SK-N-MC (cell line): ENCODE measurements around the gene GCC1.

Source experiments
- DNase-seq: peaks from one replicate; pipeline ENCODE4 v3.0.0-alpha.2; 2011; ENCODE audit warnings: low read depth, low spot score
- H3K27ac ChIP-seq: fragments of 200-600 bp; sonication (generic); 2 replicates; pipeline ENCODE4 v1.5.1; 2016; ENCODE audit warnings: mixed run types
- H3K36me3 ChIP-seq: fragments of 200-600 bp; sonication (generic); 2 replicates; pipeline ENCODE4 v1.6.1; 2017; ENCODE audit warnings: antibody characterized with exemption, low read length, mixed read lengths; ENCODE audit not compliant: insufficient read depth
- H3K4me3 ChIP-seq: fragments of 200-600 bp; sonication (generic); 2 replicates; pipeline ENCODE4 v1.5.1; 2016
- H3K9ac ChIP-seq: fragments of 200-600 bp; sonication (generic); 2 replicates; pipeline ENCODE4 v1.8.0; 2017; ENCODE audit warnings: mixed run types, mixed read lengths; ENCODE audit not compliant: insufficient read length
- H3K9me3 ChIP-seq: fragments of 200-600 bp; sonication (generic); 2 replicates; pipeline ENCODE4 v1.6.1; 2017; ENCODE audit warnings: low read depth, mild to moderate bottlenecking, antibody characterized with exemption, low read length, moderate library complexity, mixed read lengths
- EZH2 ChIP-seq: fragments of 200-600 bp; sonication (generic); IDR thresholded peaks from one replicate; pipeline ENCODE4 v1.6.1; 2017; ENCODE audit warnings: antibody characterized with exemption
- FOXP2 ChIP-seq: optimal IDR thresholded peaks from 2 replicates; pipeline ENCODE3; 2011; ENCODE audit warnings: mild to moderate bottlenecking, moderate library complexity; ENCODE audit not compliant: insufficient read depth; ENCODE audit errors: extremely low read length, control extremely low read depth
- POLR2AphosphoS5 ChIP-seq: IDR thresholded peaks from 2 replicates; pipeline ENCODE4 v1.6.1; 2012; ENCODE audit warnings: mild to moderate bottlenecking, low read depth, low read length, borderline replicate concordance

The GCC1 gene

DNA sequence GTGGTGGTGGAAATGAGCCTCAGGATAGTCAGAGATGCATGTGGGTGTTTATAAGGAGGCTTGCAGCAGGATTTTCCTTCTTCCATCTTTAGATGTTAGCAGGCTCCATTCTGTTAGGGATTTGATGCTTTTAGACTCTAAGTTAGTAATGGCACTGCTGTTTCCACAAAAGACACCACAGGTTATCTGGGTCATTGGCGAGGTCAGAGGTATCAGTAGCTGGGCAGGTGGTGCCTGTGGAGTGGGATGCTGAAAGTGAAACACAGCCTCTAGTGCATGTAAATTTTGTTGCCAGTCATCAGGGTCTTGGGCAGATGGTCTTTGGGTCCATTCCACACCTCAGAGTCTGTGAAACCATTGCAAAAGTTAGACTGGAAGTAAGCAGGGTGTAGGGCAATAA, 33.4 kb upstream of the GCC1 start:
- Histone ChIP-seq H3K9me3 (no peaks in the 10 kb centered on the region), H3K27ac (no peak overlapping the region), H3K36me3 (no peaks in the 10 kb centered on the region), H3K9ac (no peak overlapping the region), H3K4me3 (no peak overlapping the region)
- TF ChIP-seq POLR2AphosphoS5 (no peak), EZH2 (no peak), FOXP2 (no peak)
- no peak for DNase-seq

DNA sequence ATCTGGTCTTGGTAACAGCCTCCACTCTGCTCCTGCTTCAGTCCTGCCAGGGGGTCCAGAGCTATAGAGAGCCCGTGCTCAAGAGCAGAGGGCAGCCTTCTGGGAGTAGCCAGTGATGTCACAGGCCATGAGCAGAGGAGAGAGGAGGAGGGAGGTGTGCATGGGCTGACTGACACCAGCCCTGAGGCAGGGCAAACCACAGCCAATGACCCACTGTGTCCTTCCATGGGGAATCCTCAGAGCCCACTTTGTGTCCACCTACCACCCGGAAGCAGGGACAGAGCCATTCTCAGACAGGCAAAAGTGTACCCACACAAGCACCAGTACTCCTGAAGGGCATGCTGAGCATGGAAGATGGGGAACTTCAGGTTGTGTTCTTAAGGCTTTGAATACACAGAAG, 32.6 kb upstream of the GCC1 start, which contains the start of gene PAX4:
PAX4 (minus strand) TSS at position 101 of the 400 bp plus-strand sequence. CDS start 2,214 bp downstream, outside the sequence.
- Histone ChIP-seq H3K36me3 (no peaks in the 10 kb centered on the region), H3K9ac (no peak within 1 kb of the TSS), H3K27ac (no peak within 1 kb of the TSS), H3K9me3 (no peaks in the 10 kb centered on the region), H3K4me3 (no peak within 1 kb of the TSS)
- no peak for TF ChIP-seq EZH2
- TF ChIP-seq FOXP2 = no peak
- no peak for TF ChIP-seq POLR2AphosphoS5
- no peak for DNase-seq

- no peak for DNase-seq
- H3K9ac ChIP-seq = no peak overlapping the region
- no peak overlapping the region for H3K4me3 ChIP-seq
- no peak for TF ChIP-seq EZH2
- no peak for TF ChIP-seq FOXP2
- no peak for TF ChIP-seq POLR2AphosphoS5
- H3K27ac ChIP-seq = no peak overlapping the region
- no peaks in the 10 kb centered on the region for H3K36me3 ChIP-seq
- no peaks in the 10 kb centered on the region for H3K9me3 ChIP-seq
Observed at GRCh38 chr7:127616724-127617123, 31.3 kb upstream of the GCC1 start.

GRCh38 chr7:127612263-127612662, 26.9 kb upstream of the GCC1 start:
- Histone ChIP-seq H3K4me3 (no peak overlapping the region), H3K9ac (no peak overlapping the region), H3K9me3 (no peaks in the 10 kb centered on the region), H3K36me3 (no peaks in the 10 kb centered on the region), H3K27ac (no peak overlapping the region)
- DNase-seq = no peak
- TF ChIP-seq FOXP2 (no peak), EZH2 (no peak), POLR2AphosphoS5 (no peak)

GRCh38 chr7:127609297-127609696, 23.9 kb upstream of the GCC1 start:
- Histone ChIP-seq H3K4me3 (no peak overlapping the region), H3K27ac (no peak overlapping the region), H3K9ac (no peak overlapping the region)

GRCh38 chr7:127608446-127608845, 23.1 kb upstream of the GCC1 start:
- H3K9me3 ChIP-seq = no peaks in the 10 kb centered on the region
- no peak overlapping the region for H3K9ac ChIP-seq
- TF ChIP-seq EZH2 = no peak
- TF ChIP-seq POLR2AphosphoS5 = no peak
- no peak for TF ChIP-seq FOXP2
- no peak overlapping the region for H3K27ac ChIP-seq
- no peaks in the 10 kb centered on the region for H3K36me3 ChIP-seq
- no peak overlapping the region for H3K4me3 ChIP-seq
- DNase-seq = no peak

More at GRCh38 chr7:127609297-127609696, 23.9 kb upstream of the GCC1 start:
- Histone ChIP-seq H3K9me3 (no peaks in the 10 kb centered on the region), H3K36me3 (no peaks in the 10 kb centered on the region)
- no peak for DNase-seq
- TF ChIP-seq FOXP2 (no peak), EZH2 (no peak), POLR2AphosphoS5 (no peak)

GRCh38 chr7:127600885-127601284, 15.5 kb upstream of the GCC1 start:
- no peak overlapping the region for H3K4me3 ChIP-seq
- no peak for DNase-seq
- no peak overlapping the region for H3K9ac ChIP-seq
- no peak overlapping the region for H3K27ac ChIP-seq
- no peaks in the 10 kb centered on the region for H3K9me3 ChIP-seq
- TF ChIP-seq POLR2AphosphoS5 = no peak
- no peak for TF ChIP-seq EZH2
- TF ChIP-seq FOXP2 = no peak
- H3K36me3 ChIP-seq = no peaks in the 10 kb centered on the region

- Histone ChIP-seq H3K4me3 (no peak overlapping the region), H3K9ac (no peak overlapping the region), H3K36me3 (no peaks in the 10 kb centered on the region), H3K27ac (no peak overlapping the region), H3K9me3 (no peaks in the 10 kb centered on the region)
- no peak for DNase-seq
- TF ChIP-seq POLR2AphosphoS5 (no peak), EZH2 (no peak), FOXP2 (no peak)
Observed at GRCh38 chr7:127598318-127598717, 12.9 kb upstream of the GCC1 start.

- Histone ChIP-seq H3K4me3 (no peak overlapping the region), H3K9me3 (no peaks in the 10 kb centered on the region), H3K36me3 (peaks cover 11% of the 10 kb centered on the region; the same call in 1 of the 2 replicates), H3K27ac (no peak overlapping the region), H3K9ac (no peak overlapping the region)
- DNase-seq = no peak
- no peak for TF ChIP-seq FOXP2
- TF ChIP-seq EZH2 = no peak
- no peak for TF ChIP-seq POLR2AphosphoS5
Observed at GRCh38 chr7:127595737-127596136, 10.3 kb upstream of the GCC1 start.

GRCh38 chr7:127594490-127594889, 9.1 kb upstream of the GCC1 start:
- Histone ChIP-seq H3K36me3 (peaks cover 20% of the 10 kb centered on the region; the same call in 1 of the 2 replicates), H3K9me3 (no peaks in the 10 kb centered on the region), H3K27ac (no peak overlapping the region), H3K9ac (no peak overlapping the region), H3K4me3 (no peak overlapping the region)
- TF ChIP-seq FOXP2 (no peak), POLR2AphosphoS5 (no peak), EZH2 (no peak)
- no peak for DNase-seq
